Motor neuron (in vitro differentiated cells): ENCODE results near the gene AP2A2. TPM values are rescaled to one million over a fixed set of nuclear protein-coding genes. Genes with fewer than 3 reads are reported as not detected.
"Not testable (repeated sequence)": the region's sequence is repeated elsewhere in the genome, so short reads cannot be mapped to it uniquely, and the experiment has no call there.

ENCODE experiments used
- ATAC-seq, 8 experiments: fragments of 200-7000 bp; cut with Tn5 transposase; replicated peaks in 6 of 8; 2 replicates each; pipeline ENCODE4 v1.8.0; 2021; ENCODE audit warnings: mild to moderate bottlenecking in 8 of 8, moderate library complexity in 8 of 8
- H3K27ac ChIP-seq, 2 donors: fragments of 250-450 bp; sonication (Bioruptor Pico); 2 replicates each; pipeline ENCODE4 v1.9.0; 2021; ENCODE audit warnings: antibody characterized with exemption in 2 of 2, mild to moderate bottlenecking in 2 of 2, moderate library complexity in 1 of 2
- H3K4me1 ChIP-seq, 2 donors: fragments of 250-450 bp; sonication (Bioruptor Pico); replicated peaks in 1 of 2; 2 replicates each; pipeline ENCODE4 v1.6.1; 2021; ENCODE audit warnings: antibody characterized with exemption in 2 of 2, mild to moderate bottlenecking in 2 of 2, moderate library complexity in 1 of 2
- H3K4me3 ChIP-seq, 5 donors: fragments of 250-450 bp; sonication (Bioruptor Pico); 2 replicates each; pipeline ENCODE4 v1.9.0; 2021; ENCODE audit warnings: antibody characterized with exemption in 5 of 5, mild to moderate bottlenecking in 5 of 5, moderate library complexity in 4 of 5
- WGBS, 10 experiments: fragments of 450-650 bp; shearing (Covaris generic); methylation state at CpG; one replicate each; pipeline ENCODE4 v1.0.0; 2022; 5-methylcytosine and 5-hydroxymethylcytosine counted together
- in situ Hi-C, 9 experiments: fragments of 400-800 bp; cut with MboI; loops; one replicate each; pipeline ENCODE4 v1.15.0; 2021; ENCODE audit warnings: low sequenced_read_pairs in 9 of 9, low pct_unique_long_range_greater_than_20kb in 2 of 9; ENCODE audit not compliant: unreplicated experiment in 9 of 9
- total RNA-seq, 8 experiments: library from RNA; unstranded; fragments of 300-600 nt; gene quantifications; 2 replicates each; pipeline versions ENCODE4 v1.2.3 to v1.2.4, GENCODE V29; 2022

The AP2A2 gene
- total RNA-seq, 8 experiments from 2014 or later: 31.3 to 78.4 (median 45.8) TPM

- in situ Hi-C loops: no loop called here
- Histone ChIP-seq H3K4me3 (no peak overlapping the region), H3K4me1 (no peaks in the 10 kb centered on the region), H3K27ac (no peak overlapping the region)
- WGBS, 10 experiments: no CpG with 5 or more reads among the region's 12 CpGs
- peak in 3 of 8 experiments; percentile 23 to 29 (median 27) for ATAC-seq
Observed at GRCh38 chr11:1013631-1013935, 87.9 kb downstream of the AP2A2 start.

DNA sequence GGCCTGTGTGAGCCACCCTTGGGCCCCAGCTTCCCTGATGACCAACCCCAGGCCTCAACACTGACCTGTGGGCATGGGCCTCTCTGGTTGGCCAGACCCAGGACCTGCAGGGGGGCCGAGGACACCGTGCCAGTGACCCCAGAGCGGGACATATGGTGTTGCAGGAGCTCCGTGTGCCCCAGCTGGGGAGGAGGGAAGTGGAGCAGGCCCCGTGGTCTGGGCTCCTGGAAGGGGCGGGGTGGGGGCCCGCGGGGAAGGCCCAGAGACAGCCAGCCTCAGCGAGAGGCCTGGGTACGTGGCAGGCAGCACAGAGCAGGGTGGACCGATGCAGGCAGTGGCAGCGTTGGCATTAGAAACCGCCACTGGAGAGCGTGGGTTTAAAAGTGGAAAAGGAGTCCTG is 88.6 kb downstream of the AP2A2 start:
- peak in 1 of 8 experiments; percentile 9 for ATAC-seq
- Histone ChIP-seq H3K27ac (no peak overlapping the region), H3K4me1 (no peaks in the 10 kb centered on the region), H3K4me3 (no peak overlapping the region)
- in situ Hi-C loops: no loop called here
- 50 to 100% (median 82%) methylated on average over 2 to 3 of the region's 14 CpGs; no CpG with 5 or more reads in 6 of the 10 experiments for WGBS, 10 experiments

DNA sequence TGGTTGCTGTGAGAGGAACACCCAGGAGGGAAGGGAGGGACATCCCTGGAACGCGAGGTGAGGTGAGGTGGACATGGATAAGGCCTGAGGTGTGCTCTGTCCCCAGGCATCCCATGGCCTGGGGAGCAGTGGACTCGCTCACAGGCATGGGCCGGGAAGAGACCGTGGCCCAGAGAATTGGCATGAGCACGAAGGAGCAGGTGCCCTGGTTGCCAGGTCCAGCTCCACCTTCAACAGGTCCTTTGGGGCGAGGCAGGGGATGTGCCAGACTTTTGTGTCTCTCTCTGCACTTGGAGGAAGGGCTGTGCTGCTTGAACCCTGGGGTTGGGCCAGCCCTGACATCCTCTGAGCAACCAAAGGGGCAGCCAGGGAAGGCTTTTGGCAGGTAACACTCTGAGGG is 89.4 kb downstream of the AP2A2 start:
- ATAC-seq: no peak
- in situ Hi-C loops: no loop called here
- no peak overlapping the region for H3K27ac ChIP-seq
- no peaks in the 10 kb centered on the region for H3K4me1 ChIP-seq
- H3K4me3 ChIP-seq: no peak overlapping the region
- WGBS, 10 experiments: 100% methylated on average over 3 to 4 of the region's 7 CpGs; no CpG with 5 or more reads in 8 of the 10 experiments

DNA sequence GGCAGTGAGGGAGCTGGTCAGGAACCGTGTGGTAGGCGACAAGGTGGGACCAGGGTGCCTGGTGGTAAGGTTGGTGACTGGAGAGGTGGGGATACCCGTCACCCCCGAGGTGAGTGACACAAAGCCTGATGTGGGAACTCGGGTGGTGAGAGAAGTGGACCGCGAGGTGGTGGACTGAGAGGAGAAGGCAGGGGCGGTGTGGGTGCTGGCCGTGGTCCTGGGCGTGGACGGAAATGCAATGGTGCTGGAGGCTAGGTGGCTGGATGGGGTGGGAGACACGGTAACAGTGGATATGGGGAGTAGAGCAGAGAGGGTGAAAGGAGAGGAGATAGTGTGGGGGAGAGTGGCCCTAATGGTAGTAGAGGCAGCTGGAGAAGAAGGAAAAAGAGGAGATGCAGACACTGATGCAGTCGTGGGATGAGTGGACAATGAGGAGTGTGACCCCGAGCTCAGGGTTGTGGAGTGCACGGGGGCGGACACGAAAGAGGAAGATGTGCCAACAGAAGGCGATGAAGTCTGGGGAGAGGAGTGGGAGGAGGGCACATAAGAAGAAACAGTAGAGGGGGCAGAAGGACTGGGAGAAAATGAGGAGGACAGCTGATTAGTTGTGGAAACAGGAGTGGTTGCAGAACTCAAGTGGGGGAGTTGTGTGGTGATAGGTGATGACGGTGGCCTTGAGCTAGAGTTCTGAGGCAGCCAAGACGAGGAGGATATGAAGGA is 90.3 kb downstream of the AP2A2 start:
- ATAC-seq: no peak
- WGBS, 10 experiments: 81 to 97% (median 94%) methylated on average over 2 to 14 of the region's 20 CpGs; no CpG with 5 or more reads in 2 of the 10 experiments
- Histone ChIP-seq H3K27ac (no peak overlapping the region), H3K4me1 (no peaks in the 10 kb centered on the region), H3K4me3 (no peak overlapping the region)
- in situ Hi-C loops: no loop called here

DNA sequence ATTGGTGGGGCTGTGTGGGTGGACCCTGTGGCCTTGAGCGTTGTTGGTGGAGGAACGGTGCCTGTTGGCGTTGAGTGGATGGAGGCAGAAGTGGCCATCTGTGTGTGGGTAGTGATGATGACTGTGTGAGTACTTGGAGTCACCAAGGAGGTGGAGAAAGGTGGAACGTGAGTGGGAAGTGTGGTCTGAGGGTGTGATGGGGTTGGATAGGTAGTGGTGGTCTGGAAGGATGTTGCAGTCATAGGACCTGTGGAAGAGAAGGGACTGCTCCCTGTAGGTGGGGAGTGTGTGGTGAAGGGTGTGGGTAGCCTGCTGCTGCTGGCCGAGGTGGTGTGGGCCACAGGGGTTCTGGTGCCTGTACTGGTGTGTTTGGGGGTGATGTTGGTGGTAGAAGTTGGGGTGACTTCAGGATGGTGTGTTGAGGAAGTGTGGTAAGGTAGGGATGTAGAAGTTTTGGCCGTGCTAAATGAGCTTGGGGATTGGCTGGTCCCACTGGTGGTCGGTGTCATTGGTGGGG is 91.0 kb downstream of the AP2A2 start:
- H3K4me1 ChIP-seq, H3K27ac ChIP-seq, H3K4me3 ChIP-seq, in situ Hi-C loops: not testable (repeated sequence)
- ATAC-seq: peak in 5 of 8 experiments; percentile 4 to 30 (median 19)
- WGBS, 10 experiments: 64 to 72% (median 69%) methylated on average over 7 of the region's 7 CpGs

GRCh38 chr11:1017269-1018005 is 91.8 kb downstream of the AP2A2 start:
- no peaks in the 10 kb centered on the region for H3K4me1 ChIP-seq
- in situ Hi-C loops: no loop called here
- no peak overlapping the region for H3K4me3 ChIP-seq
- ATAC-seq: peak in 6 of 8 experiments; percentile 4 to 42 (median 18)
- no peak overlapping the region for H3K27ac ChIP-seq
- WGBS, 10 experiments: 75 to 88% (median 81%) methylated on average over 7 to 12 of the region's 12 CpGs

- no peak overlapping the region for H3K27ac ChIP-seq
- no peak overlapping the region for H3K4me3 ChIP-seq
- in situ Hi-C loops: no loop called here
- H3K4me1 ChIP-seq: no peaks in the 10 kb centered on the region
- no peak for ATAC-seq
- WGBS, 10 experiments: 67 to 100% (median 86%) methylated on average over 1 to 8 of the region's 9 CpGs; no CpG with 5 or more reads in 2 of the 10 experiments
Observed at GRCh38 chr11:1018091-1018490, 92.4 kb downstream of the AP2A2 start.

GRCh38 chr11:1019321-1019910 is 93.7 kb downstream of the AP2A2 start:
- H3K27ac ChIP-seq: no peak overlapping the region
- in situ Hi-C loops: no loop called here
- H3K4me1 ChIP-seq: no peaks in the 10 kb centered on the region
- WGBS, 10 experiments: 70 to 96% (median 78%) methylated on average over 2 to 13 of the region's 21 CpGs; no CpG with 5 or more reads in 6 of the 10 experiments
- no peak overlapping the region for H3K4me3 ChIP-seq
- no peak for ATAC-seq

DNA sequence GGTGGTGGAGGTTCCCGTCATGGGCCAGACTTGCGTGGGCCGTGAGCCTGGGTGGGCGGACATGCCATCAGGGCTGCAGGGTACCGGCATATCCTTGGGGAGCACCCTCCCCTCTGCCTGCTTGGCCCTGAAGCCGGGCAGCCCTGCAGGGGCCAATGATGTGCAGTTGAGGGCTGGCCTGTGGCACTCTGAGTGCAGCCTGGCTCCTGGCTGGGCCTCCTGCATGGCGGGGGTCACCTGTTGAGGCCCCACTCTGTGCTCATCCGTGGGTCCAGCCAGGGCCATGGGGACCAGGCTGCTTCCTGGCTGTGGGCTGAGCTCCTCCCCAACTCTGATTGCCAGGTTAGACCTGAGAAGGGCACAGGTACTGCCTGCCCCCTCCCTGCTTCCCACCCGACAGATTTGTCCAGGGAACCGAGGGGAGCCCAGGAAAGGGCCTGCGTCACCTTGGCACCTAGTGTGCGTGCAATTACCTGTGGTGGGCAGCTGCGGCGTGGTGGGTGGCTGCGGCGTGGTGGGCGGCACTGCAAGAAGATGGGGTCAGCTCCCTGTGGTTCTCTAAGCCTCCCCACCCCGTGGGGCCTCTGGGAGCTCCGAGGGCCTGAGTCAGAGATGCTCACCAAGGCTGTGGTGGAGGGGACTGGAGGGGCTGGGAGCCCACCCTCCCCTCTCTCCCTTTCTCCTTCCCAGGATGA is 94.7 kb downstream of the AP2A2 start:
- in situ Hi-C loops: no loop called here
- 91 to 100% methylated on average over 1 to 6 of the region's 19 CpGs; no CpG with 5 or more reads in 8 of the 10 experiments for WGBS, 10 experiments
- Histone ChIP-seq H3K27ac (no peak overlapping the region), H3K4me3 (no peak overlapping the region), H3K4me1 (no peaks in the 10 kb centered on the region)
- no peak for ATAC-seq

GRCh38 chr11:1022411-1022810 is 96.7 kb downstream of the AP2A2 start:
- Histone ChIP-seq H3K4me1 (no peaks in the 10 kb centered on the region), H3K4me3 (no peak overlapping the region), H3K27ac (no peak overlapping the region)
- no peak for ATAC-seq
- in situ Hi-C loops: no loop called here
- WGBS, 10 experiments: 38 to 100% (median 87%) methylated on average over 2 to 3 of the region's 7 CpGs; no CpG with 5 or more reads in 4 of the 10 experiments

DNA sequence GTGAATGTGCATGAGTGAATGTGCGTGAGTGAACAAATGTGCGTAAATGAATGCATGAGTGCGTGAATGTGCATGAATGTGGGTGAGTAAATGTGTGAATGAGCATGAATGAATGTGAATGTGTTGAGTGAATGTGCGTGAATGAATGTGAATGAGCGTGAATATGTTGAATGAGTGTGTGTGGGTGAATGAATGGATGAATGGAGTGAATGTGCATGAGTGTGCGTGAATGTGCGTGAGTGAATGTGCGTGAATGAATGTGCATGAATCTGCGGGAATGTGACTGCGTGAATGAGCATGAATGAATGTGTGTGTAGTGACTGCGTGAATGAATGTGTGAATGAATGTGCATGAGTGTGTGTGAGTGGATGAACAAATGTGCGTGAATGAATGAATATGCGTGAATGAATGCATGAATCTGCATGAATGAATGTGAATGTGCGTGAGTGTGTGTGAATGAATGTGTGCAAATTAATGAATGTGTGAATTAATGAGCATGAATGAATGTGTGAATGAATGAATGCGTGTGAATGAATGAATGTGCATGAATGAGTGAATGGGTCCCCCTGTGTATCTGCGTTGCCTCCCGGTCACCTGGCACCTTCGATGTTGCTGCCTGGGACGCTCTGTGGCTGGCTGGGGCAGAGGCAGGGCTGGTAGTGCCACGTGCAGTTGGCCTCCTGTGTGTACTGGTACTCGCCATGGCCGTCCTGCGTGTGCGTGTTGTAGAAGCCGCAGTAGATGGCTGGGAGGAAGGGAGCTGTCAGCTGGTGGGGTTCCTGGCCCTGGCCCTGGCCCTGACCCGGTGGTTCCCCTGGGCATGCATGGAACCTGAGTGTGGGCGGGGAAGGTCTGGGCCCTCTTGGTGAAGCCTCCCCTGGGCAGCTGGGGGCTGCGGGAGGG is 97.5 kb downstream of the AP2A2 start:
- H3K4me1 ChIP-seq: no peaks in the 10 kb centered on the region
- in situ Hi-C loops: no loop called here
- 80 to 97% (median 90%) methylated on average over 2 to 22 of the region's 28 CpGs for WGBS, 10 experiments

More for the DNA sequence above, 97.5 kb downstream of the AP2A2 start:
- H3K4me3 ChIP-seq: no peak overlapping the region
- peak in 1 of 8 experiments; percentile 32 for ATAC-seq
- no peak overlapping the region for H3K27ac ChIP-seq
